ENCODE data around the gene HCK.
"Not testable (repeated sequence)": the region's sequence is repeated elsewhere in the genome, so short reads cannot be mapped to it uniquely, and the experiment has no call there.

HCK gene

DNA sequence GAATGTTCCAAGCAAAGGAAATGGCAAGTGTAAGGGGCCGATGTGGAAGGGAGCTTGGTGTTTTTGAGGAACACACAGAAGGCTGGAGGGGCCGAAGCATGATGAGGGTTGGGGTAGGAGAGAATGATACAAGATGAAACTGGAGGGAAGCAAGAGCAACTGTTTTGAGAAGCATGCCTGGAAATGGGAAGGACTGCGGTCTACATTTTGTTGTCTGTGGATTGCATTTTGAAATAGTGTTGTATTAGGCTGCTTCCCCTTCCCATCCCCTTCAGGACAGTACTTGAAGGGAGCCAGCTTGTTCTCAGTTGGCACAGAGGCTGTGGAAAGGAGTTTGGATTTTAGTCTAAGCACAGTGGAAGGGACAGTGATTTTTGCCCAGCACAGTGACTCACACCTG lies 59.7 kb downstream of the HCK start:
- Mint-ChIP-seq H3K4me3 (no peak overlapping the region), H3K4me1 (peaks cover 29 to 54% of the 10 kb centered on the region in 2 donors), H3K27ac (peak overlapping the region; percentile 6), H3K27me3 (no peaks in the 10 kb centered on the region), H3K9me3 (no peaks in the 10 kb centered on the region), H3K36me3 (peaks cover 16 to 27% of the 10 kb centered on the region in 2 donors)
- ATAC-seq (replicated peaks) (no peak), DNase-seq (no peak)

- DNase-seq, result no peak
- no peak overlapping the region for H3K4me3 Mint-ChIP-seq
- H3K9me3 Mint-ChIP-seq, result no peaks in the 10 kb centered on the region
- H3K27me3 Mint-ChIP-seq, result no peaks in the 10 kb centered on the region
- H3K4me1 Mint-ChIP-seq, result peaks cover 31 to 64% of the 10 kb centered on the region in 2 donors
- H3K36me3 Mint-ChIP-seq, result peaks cover 17 to 28% of the 10 kb centered on the region in 2 donors
- H3K27ac Mint-ChIP-seq, result peak overlapping the region; percentile 53
- peak in 1 of 2 donors; percentile 18 for ATAC-seq (replicated peaks)
Observed at GRCh38 chr20:32112841-32113240, 60.8 kb downstream of the HCK start.

DNA sequence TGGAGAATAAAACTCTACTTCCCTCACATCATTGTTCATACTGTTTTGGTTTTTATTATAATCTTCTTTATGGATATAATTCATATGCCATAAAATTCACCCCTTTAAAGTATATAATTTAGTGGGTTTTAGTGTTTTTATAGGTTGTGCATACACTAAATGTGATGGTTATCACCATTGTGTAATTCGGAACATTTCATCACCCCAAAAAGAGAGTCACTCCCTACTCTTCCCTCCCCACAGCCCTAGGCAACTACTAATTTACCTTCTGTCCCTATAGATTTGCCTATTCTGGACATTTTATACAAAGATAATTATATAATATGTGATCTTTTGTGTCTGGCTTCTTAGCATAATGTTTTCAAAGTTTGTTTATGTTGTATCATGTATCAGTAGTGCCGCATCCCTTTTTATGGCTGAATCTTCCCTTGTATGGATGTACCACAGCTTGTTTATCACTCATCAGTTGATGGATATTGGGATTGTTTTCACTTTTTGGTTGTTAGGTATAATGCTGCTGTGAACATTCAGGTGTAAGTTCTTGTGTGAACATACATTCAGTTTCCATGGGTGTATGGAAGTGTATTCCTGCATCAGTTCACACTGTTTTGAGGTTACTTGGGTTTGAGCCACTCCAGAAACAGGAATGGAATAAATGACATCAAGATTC lies 61.7 kb downstream of the HCK start:
- no peak overlapping the region for H3K4me3 Mint-ChIP-seq
- DNase-seq (no peak), ATAC-seq (replicated peaks) (no peak)
- no peaks in the 10 kb centered on the region for H3K9me3 Mint-ChIP-seq
- no peak overlapping the region for H3K27ac Mint-ChIP-seq
- peaks cover 17 to 28% of the 10 kb centered on the region in 2 donors for H3K36me3 Mint-ChIP-seq
- peaks cover 31 to 64% of the 10 kb centered on the region in 2 donors for H3K4me1 Mint-ChIP-seq
- no peaks in the 10 kb centered on the region for H3K27me3 Mint-ChIP-seq

GRCh38 chr20:32114305-32114960 lies 62.4 kb downstream of the HCK start:
- H3K9me3 Mint-ChIP-seq, result no peaks in the 10 kb centered on the region
- no peak overlapping the region for H3K4me3 Mint-ChIP-seq
- no peak for DNase-seq
- H3K27ac Mint-ChIP-seq, result no peak overlapping the region
- no peak for ATAC-seq (replicated peaks)
- H3K4me1 Mint-ChIP-seq, result peaks cover 31 to 64% of the 10 kb centered on the region in 2 donors
- H3K36me3 Mint-ChIP-seq, result peaks cover 17 to 28% of the 10 kb centered on the region in 2 donors
- H3K27me3 Mint-ChIP-seq, result no peaks in the 10 kb centered on the region

- no peaks in the 10 kb centered on the region for H3K9me3 Mint-ChIP-seq
- DNase-seq, result no peak
- peaks cover 17 to 24% of the 10 kb centered on the region in 2 donors for H3K36me3 Mint-ChIP-seq
- H3K4me3 Mint-ChIP-seq, result no peak overlapping the region
- H3K4me1 Mint-ChIP-seq, result peaks cover 30 to 63% of the 10 kb centered on the region in 2 donors
- no peaks in the 10 kb centered on the region for H3K27me3 Mint-ChIP-seq
- no peak for ATAC-seq (replicated peaks)
- no peak overlapping the region for H3K27ac Mint-ChIP-seq
Observed at GRCh38 chr20:32115211-32115767, 63.2 kb downstream of the HCK start.

DNA sequence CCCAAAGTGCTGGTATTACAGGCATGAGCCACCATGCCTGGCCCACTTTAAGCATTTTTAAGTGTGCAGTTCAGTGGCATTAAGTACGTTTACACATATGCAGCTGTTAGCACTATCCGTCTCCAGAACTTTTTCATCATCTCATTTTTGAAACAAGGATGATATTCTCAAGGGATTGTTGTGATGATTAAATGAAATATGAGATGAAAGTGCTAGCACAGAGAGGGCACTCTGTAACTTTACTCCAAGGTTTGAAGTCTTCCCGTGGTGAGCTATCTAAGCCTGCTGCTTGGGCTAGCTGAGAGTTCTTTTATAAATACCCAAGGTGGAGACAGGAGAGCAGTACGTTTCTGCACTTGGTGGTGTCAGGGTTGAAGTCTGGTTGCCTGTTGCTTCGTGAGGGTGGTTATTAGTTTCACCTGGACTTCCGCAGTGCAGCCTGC lies 64.1 kb downstream of the HCK start:
- Mint-ChIP-seq H3K36me3 (peaks cover 17 to 22% of the 10 kb centered on the region in 2 donors), H3K27me3 (no peaks in the 10 kb centered on the region), H3K4me3 (no peak overlapping the region), H3K27ac (no peak overlapping the region), H3K4me1 (peaks cover 27 to 57% of the 10 kb centered on the region in 2 donors), H3K9me3 (no peaks in the 10 kb centered on the region)
- ATAC-seq (replicated peaks) (no peak), DNase-seq (no peak)

- DNase-seq; H3K9me3 Mint-ChIP-seq; ATAC-seq (replicated peaks); H3K4me3 Mint-ChIP-seq; H3K27me3 Mint-ChIP-seq; H3K27ac Mint-ChIP-seq: not testable (repeated sequence)
- peaks cover 22 to 51% of the 10 kb centered on the region in 2 donors for H3K4me1 Mint-ChIP-seq
- H3K36me3 Mint-ChIP-seq, result peaks cover 13 to 17% of the 10 kb centered on the region in 2 donors
Observed at GRCh38 chr20:32116796-32117195, 64.8 kb downstream of the HCK start.

DNA sequence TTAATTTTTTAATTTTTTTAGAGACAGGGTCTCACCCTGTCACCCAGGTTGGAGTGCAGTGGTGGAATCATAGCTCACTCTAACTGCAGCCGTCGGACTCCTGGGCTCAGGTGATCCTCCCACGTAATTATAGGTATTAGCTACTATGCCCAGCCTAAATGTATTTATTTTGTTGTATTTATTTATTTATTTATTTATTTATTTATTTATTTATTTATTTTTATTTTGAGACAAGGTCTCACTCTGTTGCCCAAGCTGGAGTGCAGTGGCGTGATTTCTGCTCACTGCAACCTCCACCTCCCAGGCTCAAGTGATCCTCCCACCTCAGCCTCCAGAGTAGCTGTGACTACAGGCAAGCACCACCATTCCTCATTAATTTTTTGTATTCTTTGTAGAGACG lies 66.4 kb downstream of the HCK start:
- H3K27me3 Mint-ChIP-seq; H3K9me3 Mint-ChIP-seq; ATAC-seq (replicated peaks); H3K27ac Mint-ChIP-seq; H3K4me3 Mint-ChIP-seq; DNase-seq: not testable (repeated sequence)
- H3K4me1 Mint-ChIP-seq, result peaks cover 13 to 35% of the 10 kb centered on the region in 2 donors
- H3K36me3 Mint-ChIP-seq, result peaks cover 13 to 21% of the 10 kb centered on the region in 2 donors

GRCh38 chr20:32119734-32120133 lies 67.7 kb downstream of the HCK start:
- Mint-ChIP-seq H3K4me3 (no peak overlapping the region), H3K36me3 (peaks cover 17 to 30% of the 10 kb centered on the region in 2 donors), H3K27me3 (no peaks in the 10 kb centered on the region), H3K4me1 (peaks cover 11 to 27% of the 10 kb centered on the region in 2 donors), H3K27ac (no peak overlapping the region), H3K9me3 (no peaks in the 10 kb centered on the region)
- DNase-seq (no peak), ATAC-seq (replicated peaks) (no peak)

- H3K27me3 Mint-ChIP-seq; H3K27ac Mint-ChIP-seq; ATAC-seq (replicated peaks); H3K4me3 Mint-ChIP-seq; H3K9me3 Mint-ChIP-seq; DNase-seq: not testable (repeated sequence)
- Mint-ChIP-seq H3K4me1 (peaks cover 10 to 17% of the 10 kb centered on the region in 2 donors), H3K36me3 (peaks cover 11 to 25% of the 10 kb centered on the region in 2 donors)
Observed at GRCh38 chr20:32121908-32122307, 69.9 kb downstream of the HCK start.

GRCh38 chr20:32123088-32123487 lies 71.0 kb downstream of the HCK start:
- DNase-seq (no peak), ATAC-seq (replicated peaks) (no peak)
- peaks cover 11 to 30% of the 10 kb centered on the region in 2 donors for H3K36me3 Mint-ChIP-seq
- no peaks in the 10 kb centered on the region for H3K27me3 Mint-ChIP-seq
- H3K9me3 Mint-ChIP-seq, result no peaks in the 10 kb centered on the region
- no peak overlapping the region for H3K27ac Mint-ChIP-seq
- H3K4me3 Mint-ChIP-seq, result no peak overlapping the region
- H3K4me1 Mint-ChIP-seq, result peaks cover 8 to 14% of the 10 kb centered on the region in 2 donors

GRCh38 chr20:32124916-32125454 lies 72.9 kb downstream of the HCK start:
- H3K36me3 Mint-ChIP-seq, result peaks cover 11 to 33% of the 10 kb centered on the region in 2 donors
- no peaks in the 10 kb centered on the region for H3K27me3 Mint-ChIP-seq
- no peaks in the 10 kb centered on the region for H3K9me3 Mint-ChIP-seq
- H3K4me3 Mint-ChIP-seq, result no peak overlapping the region
- H3K4me1 Mint-ChIP-seq, result peaks cover 10 to 15% of the 10 kb centered on the region in 2 donors
- H3K27ac Mint-ChIP-seq, result peak overlapping the region; percentile 25
- DNase-seq (no peak), ATAC-seq (replicated peaks) (peak in 1 of 2 donors; percentile 53)

GRCh38 chr20:32125506-32125905 lies 73.5 kb downstream of the HCK start:
- Mint-ChIP-seq H3K9me3 (no peaks in the 10 kb centered on the region), H3K27ac (no peak overlapping the region), H3K4me1 (peaks cover 14 to 19% of the 10 kb centered on the region in 2 donors)

GRCh38 chr20:32126919-32127318 lies 74.9 kb downstream of the HCK start:
- Mint-ChIP-seq H3K36me3 (peaks cover 14 to 45% of the 10 kb centered on the region in 2 donors), H3K4me1 (peaks cover 20 to 29% of the 10 kb centered on the region in 2 donors), H3K4me3 (no peak overlapping the region), H3K27ac (no peak overlapping the region), H3K9me3 (no peaks in the 10 kb centered on the region), H3K27me3 (no peaks in the 10 kb centered on the region)
- no peak for DNase-seq
- no peak for ATAC-seq (replicated peaks)

More at GRCh38 chr20:32125506-32125905, 73.5 kb downstream of the HCK start:
- H3K4me3 Mint-ChIP-seq, result no peak overlapping the region
- H3K27me3 Mint-ChIP-seq, result no peaks in the 10 kb centered on the region
- peak in 1 of 2 donors; percentile 36 for ATAC-seq (replicated peaks)
- peaks cover 14 to 33% of the 10 kb centered on the region in 2 donors for H3K36me3 Mint-ChIP-seq
- no peak for DNase-seq

Data from stimulated activated naive B cell treated with anti-CD40 and anti-IgM and Interleukin-4, amounts not matched to agents 10 μg/mL and 1 μg/mL and 100 μg/mL, for 72 hours (primary cell).